RWPE1 (cell line): ENCODE measurements around the gene PKD2L2.

Source experiments
- CTCF ChIA-PET: fragments of 350-600 bp; sonication (Branson Sonifier 250); formaldehyde crosslinking; extraction: SDS; loops from one replicate; lab custom pipeline; 2021; lab: Yijun Ruan, JAX
- POLR2A ChIA-PET: fragments of 400-600 bp; formaldehyde crosslinking; extraction: SDS; loops from one replicate; lab custom pipeline; 2020; ENCODE audit warnings: antibody characterized with exemption; ENCODE audit not compliant: low non-redundant PET; lab: Yijun Ruan, JAX
- DNase-seq: peaks from one replicate; pipeline ENCODE4 v3.0.0; 2012; ENCODE audit warnings: low spot score
- H3K27ac ChIP-seq: fragments of 450-650 bp; 2 replicates; pipeline ENCODE4 v1.5.1; 2017
- TF ChIP-seq, protein P1 (sequence below): fragments of 450-650 bp; conservative IDR thresholded peaks from 2 replicates; pipeline ENCODE4 v1.5.1; 2017; ENCODE audit warnings: low read depth, mild to moderate bottlenecking

The PKD2L2 gene

GRCh38 chr5:137896560-137896959 is 7.3 kb downstream of the PKD2L2 start:
- no peak for DNase-seq
- TF ChIP-seq, protein P1, sequence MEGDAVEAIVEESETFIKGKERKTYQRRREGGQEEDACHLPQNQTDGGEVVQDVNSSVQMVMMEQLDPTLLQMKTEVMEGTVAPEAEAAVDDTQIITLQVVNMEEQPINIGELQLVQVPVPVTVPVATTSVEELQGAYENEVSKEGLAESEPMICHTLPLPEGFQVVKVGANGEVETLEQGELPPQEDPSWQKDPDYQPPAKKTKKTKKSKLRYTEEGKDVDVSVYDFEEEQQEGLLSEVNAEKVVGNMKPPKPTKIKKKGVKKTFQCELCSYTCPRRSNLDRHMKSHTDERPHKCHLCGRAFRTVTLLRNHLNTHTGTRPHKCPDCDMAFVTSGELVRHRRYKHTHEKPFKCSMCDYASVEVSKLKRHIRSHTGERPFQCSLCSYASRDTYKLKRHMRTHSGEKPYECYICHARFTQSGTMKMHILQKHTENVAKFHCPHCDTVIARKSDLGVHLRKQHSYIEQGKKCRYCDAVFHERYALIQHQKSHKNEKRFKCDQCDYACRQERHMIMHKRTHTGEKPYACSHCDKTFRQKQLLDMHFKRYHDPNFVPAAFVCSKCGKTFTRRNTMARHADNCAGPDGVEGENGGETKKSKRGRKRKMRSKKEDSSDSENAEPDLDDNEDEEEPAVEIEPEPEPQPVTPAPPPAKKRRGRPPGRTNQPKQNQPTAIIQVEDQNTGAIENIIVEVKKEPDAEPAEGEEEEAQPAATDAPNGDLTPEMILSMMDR = no peak
- H3K27ac ChIP-seq = no peak overlapping the region
- ChIA-PET POLR2A (no interaction called here), CTCF (no interaction called here)

DNA sequence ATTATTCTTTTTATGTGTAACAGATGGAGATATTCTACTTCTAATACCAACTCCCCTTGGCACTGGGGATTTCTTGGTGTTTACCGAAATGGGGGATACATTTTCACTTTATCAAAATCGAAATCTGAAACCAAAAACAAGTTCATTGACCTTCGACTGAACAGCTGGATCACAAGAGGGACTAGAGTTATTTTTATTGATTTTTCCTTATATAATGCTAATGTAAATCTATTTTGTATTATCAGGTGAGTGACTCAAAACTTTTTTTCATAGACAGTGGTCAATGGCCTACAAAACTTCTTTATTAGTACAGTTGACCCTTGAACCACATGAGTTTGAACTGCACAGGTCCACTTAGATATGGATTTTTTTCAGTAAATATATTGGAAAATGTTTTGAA is 10.2 kb downstream of the PKD2L2 start:
- TF ChIP-seq, protein P1 = no peak
- POLR2A ChIA-PET = no interaction called here
- no peak overlapping the region for H3K27ac ChIP-seq
- no peak for DNase-seq
- CTCF ChIA-PET = no interaction called here

- ChIA-PET POLR2A (no interaction called here), CTCF (interaction anchor here (0.7 to 0.8 kb wide), 2 partner anchors 183 to 647 kb away, joined by 3 read pairs; partner anchors contain the start of gene WNT8A)
- no peak overlapping the region for H3K27ac ChIP-seq
- DNase-seq = no peak
- TF ChIP-seq, protein P1 = no peak
Measured at GRCh38 chr5:137901011-137901817, 12.0 kb downstream of the PKD2L2 start.

GRCh38 chr5:137902408-137903133 is 13.3 kb downstream of the PKD2L2 start:
- ChIA-PET POLR2A (no interaction called here), CTCF (interaction anchor here (0.6 to 0.9 kb wide), 3 partner anchors 9 to 181 kb away, joined by 3 to 5 read pairs (median 3); partner anchors contain the start of gene WNT8A)
- H3K27ac ChIP-seq = no peak overlapping the region
- TF ChIP-seq, protein P1 = no peak
- no peak for DNase-seq

- CTCF ChIA-PET = no interaction called here
Measured at GRCh38 chr5:137914758-137915157, 25.5 kb downstream of the PKD2L2 start.

GRCh38 chr5:137916923-137917322 is 27.7 kb downstream of the PKD2L2 start:
- TF ChIP-seq, protein P1 = no peak
- POLR2A ChIA-PET = no interaction called here
- CTCF ChIA-PET = no interaction called here
- DNase-seq = no peak
- no peak overlapping the region for H3K27ac ChIP-seq

More at GRCh38 chr5:137914758-137915157, 25.5 kb downstream of the PKD2L2 start:
- POLR2A ChIA-PET = no interaction called here
- TF ChIP-seq, protein P1 = no peak
- DNase-seq = no peak
- no peak overlapping the region for H3K27ac ChIP-seq
